Activated CD4-positive, alpha-beta T cell treated with anti-CD3 and anti-CD28 coated beads, Interleukin-2, Interleukin-4, amounts not matched to agents 100 ng/mL and 50 ng/mL, durations not matched to agents 16 hours and 8 hours (primary cell): ENCODE data around the gene OR51B2.
"Not testable (repeated sequence)": the region's sequence is repeated elsewhere in the genome, so short reads cannot be mapped to it uniquely, and the experiment has no call there.

Experiments used
- DNase-seq: peaks from one replicate; pipeline ENCODE4 v3.0.0-alpha.2; 2020; ENCODE audit warnings: low spot score

OR51B2 gene

DNA sequence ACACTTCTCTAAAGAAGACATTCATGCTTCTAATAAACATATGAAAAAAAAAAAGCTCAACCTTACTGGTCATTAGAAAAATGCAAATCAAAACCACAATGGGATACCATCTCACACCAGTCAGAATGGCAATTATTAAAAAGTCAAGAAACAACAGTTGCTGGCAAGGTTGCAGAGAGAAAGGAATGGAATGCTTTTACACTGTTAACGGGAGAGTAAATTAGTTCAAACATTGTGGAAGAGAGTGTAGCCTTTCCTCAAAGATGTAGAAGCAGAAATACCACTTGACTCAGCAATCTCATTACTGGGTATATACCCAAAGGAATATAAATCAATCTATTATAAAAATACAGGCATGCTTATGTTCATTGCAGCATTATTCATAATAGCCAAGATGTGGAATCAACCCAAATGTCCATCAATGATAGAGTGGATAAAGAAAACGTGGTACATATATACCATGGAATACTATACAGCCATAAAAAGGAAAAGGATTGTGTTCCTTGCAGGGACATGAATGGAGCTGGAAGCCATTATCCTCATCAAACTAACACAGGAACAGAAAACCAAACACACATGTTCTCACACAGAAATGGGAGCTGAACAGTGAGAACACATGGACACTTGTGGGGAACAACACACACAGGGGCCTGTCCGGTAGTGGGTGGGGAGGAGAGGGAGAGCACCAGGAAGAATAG is 10.6 kb downstream of the OR51B2 start:
- DNase-seq = not testable (repeated sequence)

DNA sequence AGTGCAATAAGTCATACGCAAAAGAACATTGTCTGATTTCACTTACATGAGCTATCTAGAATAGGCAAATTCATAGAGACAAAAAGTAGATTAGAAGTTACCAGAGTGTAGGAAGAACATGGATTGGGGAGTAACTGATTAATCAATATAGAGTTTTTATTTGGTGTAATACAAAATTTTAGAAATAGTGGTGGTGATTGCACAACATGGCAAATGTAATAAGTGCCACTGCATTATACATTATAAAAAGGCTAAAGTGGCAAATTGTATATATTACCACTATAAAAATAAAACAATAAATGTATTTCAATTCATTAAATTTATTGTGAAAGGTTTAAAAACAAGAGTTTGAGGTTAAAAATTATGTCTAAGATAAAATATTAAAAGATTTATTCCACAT is 13.7 kb downstream of the OR51B2 start:
- no peak for DNase-seq

DNA sequence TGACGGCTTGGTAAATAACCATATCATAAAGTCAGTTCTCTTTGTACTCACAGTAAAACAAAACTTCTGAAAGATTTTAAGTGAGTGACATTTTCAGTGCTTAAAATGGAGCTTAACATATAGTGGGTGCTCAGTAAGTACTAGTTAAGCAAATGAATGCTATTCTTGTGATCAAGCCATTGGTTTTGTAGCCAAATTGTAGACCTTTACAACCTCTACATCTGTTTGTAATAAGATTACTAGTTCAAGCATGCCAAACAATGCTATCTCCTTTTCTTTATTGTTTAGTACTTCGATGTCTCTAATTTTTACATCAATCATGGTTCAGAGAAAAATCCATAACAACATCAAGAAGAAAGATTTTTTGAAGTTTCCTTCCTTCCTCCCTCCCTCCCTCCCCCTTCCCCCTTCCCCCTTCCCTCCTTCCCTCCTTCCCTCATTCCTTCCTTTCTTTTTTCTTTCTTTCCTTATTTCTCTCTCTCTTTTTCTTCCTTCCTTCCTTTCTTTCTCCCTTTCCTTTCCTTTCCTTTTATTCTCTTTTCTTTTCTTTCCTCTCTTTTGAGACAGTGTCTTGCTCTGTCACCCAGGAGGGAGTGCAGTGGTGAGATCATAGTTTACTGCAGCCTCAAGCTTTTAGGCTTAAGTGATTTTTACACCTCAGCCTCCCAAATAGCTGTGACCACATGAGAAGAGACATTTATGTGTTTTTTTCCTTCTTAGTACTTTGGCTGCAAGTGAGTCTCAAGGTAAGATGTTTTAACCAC is 16.7 kb downstream of the OR51B2 start:
- no peak for DNase-seq

DNA sequence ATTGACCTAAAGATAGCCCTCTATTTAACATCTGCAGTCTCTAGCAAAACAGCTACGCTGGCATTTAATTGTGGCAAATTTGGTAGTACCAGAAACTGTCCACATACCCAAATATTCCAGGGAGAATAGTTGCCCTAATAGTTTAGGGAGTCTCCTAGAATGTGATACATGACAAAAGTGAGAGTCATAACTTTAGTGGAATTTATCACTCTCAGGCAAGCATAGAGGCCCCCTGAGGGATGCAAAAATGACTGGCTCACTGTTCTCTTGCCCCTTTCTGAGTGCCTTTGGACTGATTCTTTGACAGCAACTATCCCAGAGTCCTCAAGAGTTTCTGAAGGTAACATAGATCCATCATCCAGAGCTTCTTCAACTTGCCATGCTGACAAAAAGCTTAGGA is 20.1 kb downstream of the OR51B2 start:
- DNase-seq = no peak

DNA sequence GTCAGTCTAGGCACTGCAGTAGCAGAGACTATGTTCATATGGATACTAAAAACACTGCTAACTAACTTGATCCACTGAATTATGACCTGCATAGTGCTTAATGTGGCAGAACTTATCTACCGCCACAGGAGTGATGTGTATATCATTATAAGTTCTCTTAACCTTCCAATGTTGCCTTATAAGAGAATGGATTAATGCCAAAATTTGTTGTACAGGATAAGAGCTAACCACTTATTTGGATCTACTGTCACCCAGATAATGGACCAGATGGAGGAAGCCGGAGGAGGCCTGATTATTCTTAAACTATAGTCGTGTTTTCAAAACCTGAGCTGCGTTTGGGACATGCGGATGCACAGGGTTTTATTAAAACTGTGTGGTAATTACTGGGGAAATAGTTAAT is 20.5 kb downstream of the OR51B2 start:
- no peak for DNase-seq

DNA sequence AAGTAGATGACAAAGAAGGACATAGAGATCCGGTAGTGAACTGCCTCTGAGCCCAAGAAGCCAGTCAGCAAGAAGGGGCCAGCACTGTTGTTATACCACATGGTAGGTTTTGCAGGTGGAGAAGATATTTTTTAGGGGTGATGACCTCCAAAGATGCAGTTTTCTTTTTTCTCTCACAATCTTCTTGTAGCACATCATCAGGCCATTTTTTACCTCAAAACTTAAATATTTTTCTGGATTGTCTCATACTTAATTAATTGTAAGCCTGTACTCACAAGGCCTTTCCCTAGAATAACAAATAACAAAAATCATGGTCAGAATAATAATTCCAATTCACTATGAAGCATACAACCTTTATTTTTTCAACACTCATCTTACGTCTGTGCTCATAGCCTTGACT is 22.3 kb downstream of the OR51B2 start, which contains the start of gene OR51B4:
Gene OR51B4 (minus strand): TSS at position 101 of the 400 bp plus-strand sequence. CDS start 0 bp downstream, at position 101.
- DNase-seq = no peak

DNA sequence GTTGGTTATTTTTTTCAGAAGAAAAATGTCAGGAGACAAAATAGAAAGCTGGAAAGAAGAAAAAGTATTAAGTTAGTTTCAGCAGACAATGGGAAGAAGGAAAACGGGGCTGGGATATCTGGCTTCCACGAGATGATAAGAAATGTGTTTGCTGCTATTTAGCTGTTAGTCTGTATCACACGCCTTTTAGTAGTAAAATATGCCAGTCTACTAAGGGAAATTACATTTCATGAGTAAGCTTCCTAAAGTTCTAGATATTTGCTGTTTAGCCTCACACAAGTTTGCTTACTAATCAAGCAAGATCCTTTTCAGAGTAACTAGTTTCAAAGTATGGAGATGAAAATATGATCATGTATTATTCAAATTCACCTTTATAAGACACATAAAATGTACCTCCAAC is 23.8 kb downstream of the OR51B2 start:
- DNase-seq = no peak

DNA sequence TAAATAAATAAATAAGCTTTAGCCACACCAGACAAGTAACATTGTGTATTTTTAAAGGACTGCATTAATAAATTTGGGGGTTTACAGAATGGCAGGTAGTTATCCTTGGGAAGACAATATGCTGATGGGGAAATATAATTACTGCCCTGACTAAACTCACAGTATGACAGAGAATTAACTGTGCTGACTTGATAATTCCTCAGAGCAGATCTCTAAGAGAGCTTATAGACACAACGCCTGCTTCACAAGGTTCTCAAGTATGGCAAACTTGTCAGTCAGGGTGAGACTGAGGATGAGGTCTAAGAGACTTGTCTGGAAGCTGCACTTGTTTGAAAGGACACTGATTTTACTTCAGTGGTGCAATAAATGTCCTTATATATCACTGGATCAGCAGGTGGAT is 25.6 kb downstream of the OR51B2 start:
- DNase-seq = no peak

DNA sequence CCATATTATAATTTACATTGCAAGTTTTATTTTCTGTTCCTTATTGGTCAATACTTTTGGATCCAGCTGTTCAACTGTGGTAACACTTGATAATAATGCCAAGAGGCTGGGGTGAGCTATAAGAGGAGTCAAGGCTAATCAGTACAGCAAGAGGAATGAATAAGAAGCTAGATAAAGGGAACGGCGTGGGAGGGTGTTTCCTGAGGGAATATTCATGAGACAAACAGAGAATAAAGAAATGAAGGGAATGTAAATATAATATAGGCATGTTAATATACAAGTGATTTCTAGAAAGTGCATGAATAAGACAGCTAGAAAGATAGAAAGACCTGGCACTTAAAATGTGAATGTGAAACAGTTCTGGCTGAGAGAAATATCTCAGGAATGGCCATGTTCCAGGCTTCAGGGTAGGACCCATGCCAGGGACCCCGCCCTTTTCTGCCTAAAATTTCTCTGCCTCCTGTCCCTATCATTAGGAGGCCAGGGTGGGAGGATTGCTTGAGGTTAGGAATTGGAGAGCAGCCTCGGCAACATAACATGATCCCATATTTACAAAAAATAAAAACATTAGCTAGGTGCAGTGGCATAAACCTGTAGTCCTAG is 26.3 kb downstream of the OR51B2 start:
- DNase-seq = no peak

DNA sequence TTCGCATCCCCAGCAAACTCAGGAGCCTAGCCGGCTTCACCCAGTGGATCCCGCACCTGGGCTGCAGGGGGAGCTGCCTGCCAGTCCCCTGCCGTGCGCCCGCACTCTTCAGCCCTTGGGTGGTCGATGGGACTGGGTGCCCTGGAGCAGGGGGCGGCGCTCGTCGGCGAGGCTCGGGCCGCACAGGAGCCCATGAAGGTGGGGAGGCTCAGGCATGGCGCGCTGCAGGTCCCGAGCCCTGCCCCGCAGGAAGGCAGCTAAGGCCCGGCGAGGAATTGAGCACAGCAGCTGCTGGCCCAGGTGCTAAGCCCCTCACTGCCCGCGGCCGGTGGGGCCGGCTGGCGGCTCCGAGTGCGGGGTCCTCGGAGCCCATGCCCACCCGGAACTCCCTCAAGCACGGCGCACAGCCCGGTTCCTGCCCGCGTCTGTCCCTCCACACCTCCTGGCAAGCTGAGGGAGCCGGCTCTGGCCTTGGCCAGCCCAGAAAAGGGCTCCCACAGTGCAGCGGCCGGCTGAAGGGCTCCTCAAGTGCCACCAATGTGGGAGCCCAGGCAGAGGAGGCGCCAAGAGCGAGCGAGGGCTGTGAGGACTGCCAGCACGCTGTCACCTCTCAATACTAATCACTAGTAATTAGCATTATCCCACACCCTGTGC is 29.6 kb downstream of the OR51B2 start:
- DNase-seq = not testable (repeated sequence)

DNA sequence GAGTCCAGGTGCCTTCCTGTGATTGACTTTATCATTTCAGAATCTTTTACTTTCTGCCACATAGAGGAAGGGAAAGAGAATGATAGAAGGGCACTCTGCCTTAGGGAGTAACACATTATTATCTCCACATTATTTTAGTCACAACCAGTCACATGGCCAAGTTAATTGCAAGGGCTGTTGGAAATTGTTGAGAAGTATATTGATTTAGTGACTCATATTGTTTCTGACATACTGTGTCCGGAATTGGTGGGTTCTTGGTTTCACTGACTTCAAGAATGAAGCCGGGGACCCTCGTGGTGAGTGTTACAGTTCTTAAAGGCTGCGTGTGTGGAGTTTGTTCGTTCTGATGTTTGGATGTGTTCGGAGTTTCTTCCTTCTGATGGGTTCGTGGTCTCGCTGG is 31.1 kb downstream of the OR51B2 start:
- no peak for DNase-seq

DNA sequence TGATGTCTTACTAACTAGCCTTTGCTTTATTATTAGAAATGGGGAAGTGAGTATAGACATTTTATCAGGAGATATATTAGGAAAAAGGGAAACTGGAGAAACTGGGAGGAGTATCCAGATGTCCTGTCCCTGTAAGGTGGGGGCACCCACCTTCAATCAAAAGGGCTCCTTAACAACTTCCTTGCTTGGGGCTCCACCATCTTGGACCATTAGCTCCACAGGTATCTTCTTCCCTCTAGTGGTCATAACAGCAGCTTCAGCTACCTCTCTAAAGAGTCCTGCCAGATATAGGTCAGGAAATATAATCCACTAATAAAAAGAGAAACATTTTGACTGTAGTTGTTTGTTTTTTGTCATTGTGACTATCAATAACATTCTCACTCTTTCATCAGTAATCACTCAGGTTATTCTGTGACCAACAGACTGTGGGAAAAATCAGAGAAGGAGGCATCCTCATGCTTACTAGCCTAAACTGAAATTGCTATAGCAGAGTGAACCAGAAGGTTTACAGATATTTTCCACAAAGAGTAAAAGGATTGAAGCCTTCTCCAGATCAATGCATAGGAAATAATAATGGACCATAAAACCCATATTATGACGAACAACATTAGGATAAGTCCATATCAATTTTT is 32.8 kb downstream of the OR51B2 start:
- DNase-seq = peak; percentile 20

DNA sequence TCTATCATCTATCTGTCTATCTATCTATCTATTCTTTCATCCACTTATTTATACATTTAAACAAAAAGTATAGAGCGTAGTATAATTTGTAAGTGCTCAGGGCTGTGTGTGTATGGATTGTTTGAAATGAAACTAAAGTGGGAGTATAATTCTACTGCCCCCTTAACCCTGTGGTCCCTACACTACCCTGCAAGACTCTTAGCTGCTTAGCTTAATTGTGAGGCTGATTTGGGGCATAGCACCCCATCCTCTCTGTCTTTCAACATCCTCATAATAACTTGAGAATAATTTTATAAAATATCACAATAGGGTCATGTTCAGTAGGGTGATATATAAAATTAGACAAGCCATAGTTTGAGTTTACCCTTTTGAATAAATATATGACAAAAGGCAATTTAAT is 34.0 kb downstream of the OR51B2 start:
- no peak for DNase-seq

DNA sequence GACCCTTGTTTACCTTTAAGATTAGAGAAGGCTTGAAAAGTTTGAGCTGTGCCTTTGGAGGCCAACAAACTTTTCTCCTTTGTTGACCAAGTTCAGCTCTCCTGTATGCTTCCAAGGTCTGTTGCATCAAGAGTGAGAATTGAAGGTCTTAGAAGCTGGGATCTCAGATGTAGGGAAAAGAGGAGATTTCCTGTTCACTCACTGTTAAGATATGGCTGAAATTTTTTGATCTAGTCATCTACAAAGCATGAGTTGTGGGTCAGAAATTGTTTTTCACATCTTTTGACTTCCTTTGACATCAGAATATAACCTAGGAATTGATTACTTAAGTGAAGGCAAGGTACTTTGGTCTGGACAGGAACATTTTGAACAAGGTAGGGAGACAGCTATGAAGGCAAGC is 34.4 kb downstream of the OR51B2 start:
- DNase-seq = no peak

DNA sequence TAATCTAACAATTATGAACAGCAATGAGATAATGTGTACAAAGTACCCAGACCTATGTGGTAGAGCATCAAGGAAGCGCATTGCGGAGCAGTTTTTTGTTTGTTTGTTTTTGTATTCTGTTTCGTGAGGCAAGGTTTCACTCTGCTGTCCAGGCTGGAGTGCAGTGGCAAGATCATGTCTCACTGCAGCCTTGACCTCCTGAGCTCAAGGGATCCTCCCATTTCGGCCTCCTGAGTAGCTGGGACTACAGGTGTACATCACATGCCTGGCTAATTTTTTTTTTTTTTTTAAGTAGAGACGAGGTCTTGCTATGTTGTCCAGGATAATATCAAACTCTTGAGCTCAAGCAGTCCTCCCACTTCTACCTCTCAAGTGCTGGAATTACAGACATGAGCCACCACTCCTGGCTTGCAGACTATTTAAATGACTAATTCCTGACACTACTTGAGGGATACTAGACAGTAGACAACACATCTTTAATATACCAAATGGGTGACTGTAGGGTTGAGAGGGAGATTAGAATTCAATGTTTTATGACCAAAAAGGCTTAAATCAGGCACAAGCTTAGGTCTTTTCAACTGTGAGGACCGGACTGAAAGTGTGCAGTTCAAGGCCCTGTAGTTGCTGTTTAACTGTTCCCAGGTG is 35.1 kb downstream of the OR51B2 start:
- no peak for DNase-seq

DNA sequence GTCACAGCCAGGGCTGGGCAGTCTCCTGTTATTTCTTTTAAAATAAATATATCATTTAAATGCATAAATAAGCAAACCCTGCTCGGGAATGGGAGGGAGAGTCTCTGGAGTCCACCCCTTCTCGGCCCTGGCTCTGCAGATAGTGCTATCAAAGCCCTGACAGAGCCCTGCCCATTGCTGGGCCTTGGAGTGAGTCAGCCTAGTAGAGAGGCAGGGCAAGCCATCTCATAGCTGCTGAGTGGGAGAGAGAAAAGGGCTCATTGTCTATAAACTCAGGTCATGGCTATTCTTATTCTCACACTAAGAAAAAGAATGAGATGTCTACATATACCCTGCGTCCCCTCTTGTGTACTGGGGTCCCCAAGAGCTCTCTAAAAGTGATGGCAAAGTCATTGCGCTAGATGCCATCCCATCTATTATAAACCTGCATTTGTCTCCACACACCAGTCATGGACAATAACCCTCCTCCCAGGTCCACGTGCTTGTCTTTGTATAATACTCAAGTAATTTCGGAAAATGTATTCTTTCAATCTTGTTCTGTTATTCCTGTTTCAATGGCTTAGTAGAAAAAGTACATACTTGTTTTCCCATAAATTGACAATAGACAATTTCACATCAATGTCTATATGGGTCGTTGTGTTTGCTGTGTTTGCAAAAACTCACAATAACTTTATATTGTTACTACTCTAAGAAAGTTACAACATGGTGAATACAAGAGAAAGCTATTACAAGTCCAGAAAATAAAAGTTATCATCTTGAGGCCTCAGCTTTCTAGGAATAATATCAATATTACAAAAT is 35.8 kb downstream of the OR51B2 start:
- no peak for DNase-seq

DNA sequence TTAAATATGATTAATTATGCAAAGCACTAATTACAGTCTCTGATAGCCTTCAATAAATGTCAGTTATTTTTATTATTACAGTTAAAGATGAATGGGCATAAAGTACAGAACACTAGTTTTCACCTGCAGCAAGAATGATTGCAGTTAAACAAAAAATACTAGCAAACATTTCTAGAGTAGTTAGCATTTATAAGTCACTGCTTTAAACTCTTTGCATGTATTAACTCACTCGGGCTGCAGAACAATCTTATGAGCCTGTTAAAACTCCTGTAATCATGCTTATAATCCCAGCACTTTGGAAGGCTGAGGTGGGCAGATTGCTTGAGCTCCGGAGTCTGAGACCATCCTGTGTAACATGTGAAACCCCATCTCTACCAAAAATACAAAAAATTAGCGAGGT is 37.2 kb downstream of the OR51B2 start:
- DNase-seq = no peak

DNA sequence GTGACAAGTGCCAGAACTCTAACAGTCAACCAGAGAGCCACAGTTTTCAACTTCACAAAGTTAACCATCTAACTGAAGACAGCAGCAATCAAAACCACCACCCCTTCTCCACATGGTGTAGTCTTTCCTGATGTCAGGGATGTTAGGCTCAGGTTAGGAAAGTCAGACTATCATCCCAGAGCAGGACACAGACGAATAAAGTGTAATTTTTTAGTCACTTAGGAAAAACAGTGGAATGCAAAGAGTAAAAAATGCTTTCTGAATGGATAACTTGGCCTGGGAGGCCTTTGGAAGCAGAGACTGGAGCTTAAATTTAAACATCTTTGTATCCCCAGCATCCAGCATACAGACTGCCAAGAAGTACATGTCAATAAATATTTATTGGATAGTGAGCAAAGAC is 37.7 kb downstream of the OR51B2 start:
- no peak for DNase-seq

DNA sequence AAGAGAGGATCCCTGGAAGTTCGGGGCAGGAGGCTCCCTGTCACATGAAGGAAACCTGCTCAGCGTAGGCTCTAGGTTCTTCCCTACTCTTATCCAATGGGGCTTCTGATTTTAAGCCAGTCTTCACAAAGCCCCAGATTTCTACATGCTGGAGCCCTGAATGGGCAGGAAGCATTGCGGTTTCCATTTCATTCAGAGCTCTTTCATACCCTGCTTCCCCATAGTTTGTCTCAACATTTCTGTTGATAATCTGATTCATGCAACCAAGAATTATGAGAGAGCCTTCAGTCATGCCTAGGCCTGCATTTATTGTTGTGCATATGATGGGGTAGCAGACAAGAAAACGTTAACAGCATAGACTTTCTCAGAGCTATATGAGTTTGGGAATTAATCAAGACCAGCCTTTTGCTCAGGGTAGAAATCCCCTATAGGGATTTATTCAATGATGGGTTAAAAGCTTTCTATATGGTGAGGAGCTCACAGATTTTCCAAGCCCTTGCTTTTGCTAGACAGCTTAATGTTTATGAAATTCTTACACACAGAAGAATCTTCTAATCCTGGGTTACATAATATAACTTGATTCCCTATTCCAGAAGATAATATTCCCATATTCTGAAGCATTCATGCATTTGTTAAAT is 38.3 kb downstream of the OR51B2 start:
- no peak for DNase-seq

DNA sequence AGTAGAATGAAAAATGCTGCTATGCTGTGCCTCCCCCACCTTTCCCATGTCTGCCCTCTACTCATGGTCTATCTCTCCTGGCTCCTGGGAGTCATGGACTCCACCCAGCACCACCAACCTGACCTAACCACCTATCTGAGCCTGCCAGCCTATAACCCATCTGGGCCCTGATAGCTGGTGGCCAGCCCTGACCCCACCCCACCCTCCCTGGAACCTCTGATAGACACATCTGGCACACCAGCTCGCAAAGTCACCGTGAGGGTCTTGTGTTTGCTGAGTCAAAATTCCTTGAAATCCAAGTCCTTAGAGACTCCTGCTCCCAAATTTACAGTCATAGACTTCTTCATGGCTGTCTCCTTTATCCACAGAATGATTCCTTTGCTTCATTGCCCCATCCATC is 39.5 kb downstream of the OR51B2 start:
- no peak for DNase-seq
